Measurements from ENCODE around the gene MTG2. TPM values are rescaled to one million over a fixed set of nuclear protein-coding genes. Genes with fewer than 3 reads are reported as not detected.
A peak's percentile ranks its signal among the peaks of the same experiment; 100 is the strongest.

The MTG2 gene
- total RNA-seq, 1 donor from 2014 or later: 32.9 TPM

- Mint-ChIP-seq H3K4me3 (no peak overlapping the region), H3K27me3 (ENCODE audit: low read depth) (no peaks in the 10 kb centered on the region), H3K9me3 (no peaks in the 10 kb centered on the region), H3K27ac (ENCODE audit: unreplicated experiment) (no peak overlapping the region), H3K36me3 (ENCODE audit: low read depth) (peaks cover 12% of the 10 kb centered on the region), H3K4me1 (peaks cover 8% of the 10 kb centered on the region)
- DNase-seq (ENCODE audit: low read depth, low spot score): no peak
- no peak for TF ChIP-seq CTCF (conservative IDR thresholded peaks at IDR 0.05)
Measured at GRCh38 chr20:62177307-62177706, 5.5 kb upstream of the MTG2 start.

GRCh38 chr20:62178316-62179161, 4.3 kb upstream of the MTG2 start:
- Mint-ChIP-seq H3K27ac (ENCODE audit: unreplicated experiment) (no peak overlapping the region), H3K36me3 (ENCODE audit: low read depth) (peaks cover 12% of the 10 kb centered on the region), H3K27me3 (ENCODE audit: low read depth) (no peaks in the 10 kb centered on the region), H3K4me3 (peak overlapping the region; percentile 27), H3K4me1 (peaks cover 12% of the 10 kb centered on the region), H3K9me3 (no peaks in the 10 kb centered on the region)
- no peak for TF ChIP-seq CTCF (conservative IDR thresholded peaks at IDR 0.05)
- DNase-seq (ENCODE audit: low read depth, low spot score): no peak

DNA sequence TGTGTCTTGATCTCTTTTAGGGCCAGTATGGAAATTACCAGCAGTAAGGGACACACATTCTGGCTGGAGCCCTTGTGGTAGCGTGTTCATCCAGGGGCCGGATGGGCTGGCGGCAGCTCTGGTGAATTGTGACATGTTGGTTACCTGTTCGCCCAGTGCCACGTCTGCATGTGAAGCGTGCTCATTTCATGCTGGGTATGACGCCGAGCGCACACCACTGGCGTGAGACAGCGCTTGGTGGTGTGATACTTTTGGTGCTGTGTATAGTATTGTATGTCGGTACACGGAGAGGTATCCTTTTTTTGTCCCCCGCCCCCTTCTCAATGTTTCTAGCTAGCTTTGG, 3.7 kb upstream of the MTG2 start:
- no peak for TF ChIP-seq CTCF (conservative IDR thresholded peaks at IDR 0.05)
- Mint-ChIP-seq H3K4me1 (peaks cover 17% of the 10 kb centered on the region), H3K27ac (ENCODE audit: unreplicated experiment) (no peak overlapping the region), H3K27me3 (ENCODE audit: low read depth) (no peaks in the 10 kb centered on the region), H3K9me3 (no peaks in the 10 kb centered on the region), H3K36me3 (ENCODE audit: low read depth) (peaks cover 12% of the 10 kb centered on the region), H3K4me3 (peak overlapping the region; percentile 27)
- DNase-seq (ENCODE audit: low read depth, low spot score): no peak

GRCh38 chr20:62181808-62182207, 1.0 kb upstream of the MTG2 start:
- H3K36me3 Mint-ChIP-seq (ENCODE audit: low read depth): peaks cover 6% of the 10 kb centered on the region
- peaks cover 22% of the 10 kb centered on the region for H3K4me1 Mint-ChIP-seq
- no peaks in the 10 kb centered on the region for H3K9me3 Mint-ChIP-seq
- DNase-seq (ENCODE audit: low read depth, low spot score): no peak
- no peak overlapping the region for H3K27ac Mint-ChIP-seq (ENCODE audit: unreplicated experiment)
- TF ChIP-seq CTCF (conservative IDR thresholded peaks at IDR 0.05): no peak
- H3K4me3 Mint-ChIP-seq: peak overlapping the region; percentile 94
- H3K27me3 Mint-ChIP-seq (ENCODE audit: low read depth): no peaks in the 10 kb centered on the region

DNA sequence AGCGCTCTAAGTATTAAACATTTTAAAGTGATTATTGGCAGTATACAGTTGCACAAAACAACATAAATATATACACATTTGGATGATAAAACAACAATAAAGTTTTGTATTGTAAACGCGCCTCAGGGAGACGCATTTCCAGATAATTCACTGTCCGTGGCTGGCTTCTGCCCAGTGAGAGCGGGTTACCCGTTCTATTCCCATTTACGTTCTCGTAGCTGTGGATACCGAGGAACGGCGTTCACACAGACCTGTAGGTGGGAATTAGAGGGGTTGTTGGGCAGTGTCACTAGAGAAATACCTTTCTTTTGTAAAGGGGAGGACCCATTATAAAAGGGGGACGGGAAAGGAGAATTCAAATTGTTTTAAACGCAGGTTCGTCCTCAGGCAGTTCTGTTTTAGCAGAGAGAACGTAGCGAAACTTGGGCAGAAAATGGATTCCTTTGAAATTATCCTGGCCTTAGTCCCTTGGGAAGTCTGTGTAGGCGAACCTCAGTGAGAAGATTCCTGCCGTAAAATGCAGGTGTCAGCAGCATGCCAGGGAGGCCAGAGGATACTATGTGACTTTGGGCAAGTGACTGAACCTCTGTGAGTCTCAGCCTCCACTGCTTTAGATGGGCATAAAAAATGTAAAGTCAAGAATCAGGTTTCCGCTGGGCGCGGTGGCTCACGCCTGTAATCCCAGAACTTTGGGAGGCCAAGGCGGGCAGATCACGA, 756 bp downstream of the MTG2 start:
- H3K9me3 Mint-ChIP-seq: no peaks in the 10 kb centered on the region
- H3K4me1 Mint-ChIP-seq: peaks cover 25% of the 10 kb centered on the region
- no peak for TF ChIP-seq CTCF (conservative IDR thresholded peaks at IDR 0.05)
- H3K27me3 Mint-ChIP-seq (ENCODE audit: low read depth): no peaks in the 10 kb centered on the region
- H3K4me3 Mint-ChIP-seq: peak overlapping the region; percentile 94
- peak overlapping the region; percentile 86 for H3K27ac Mint-ChIP-seq (ENCODE audit: unreplicated experiment)
- no peak for DNase-seq (ENCODE audit: low read depth, low spot score)
- H3K36me3 Mint-ChIP-seq (ENCODE audit: low read depth): peaks cover 6% of the 10 kb centered on the region
